GM12878 (cell line): ENCODE data around the gene PATJ. TPM values are rescaled to one million over a fixed set of nuclear protein-coding genes. Genes with fewer than 3 reads are reported as not detected.

Experiments
- EZH2 ChIP-seq: IDR thresholded peaks from 2 replicates; pipeline ENCODE4 v1.6.1; 2012; ENCODE audit warnings: low read depth, mild to moderate bottlenecking, control low read depth, inconsistent platforms, low read length, borderline replicate concordance; ENCODE audit not compliant: control insufficient read depth
- HCFC1 ChIP-seq: fragments of 150-350 bp; IDR thresholded peaks from 2 replicates; pipeline ENCODE4 v1.6.1; 2014; ENCODE audit warnings: low read length
- SMC3 ChIP-seq: IDR thresholded peaks from 2 replicates; pipeline ENCODE4 v1.6.1; 2011; ENCODE audit warnings: low read length, improper control_type of control experiment, borderline replicate concordance
- YY1 ChIP-seq: IDR thresholded peaks from 2 replicates; pipeline ENCODE4 v1.6.1; 2011; ENCODE audit warnings: low read depth, mild to moderate bottlenecking, low read length
- polyA plus RNA-seq, 11 experiments: library from polyadenylated mRNA; depleted of rRNA in 4 of 11; unstranded in 6 of 11; stranded (reverse) in 5 of 11; fragments of >200 nt; fragmentation: Nextera tagmentation in 4 of 11; fragmentation: Illumina TruSeq in 1 of 11; extraction: Ambion mirVana in 4 of 11; extraction: Trizol in 1 of 11; gene quantifications; 1 replicate in 1 of 11; 2 replicates in 10 of 11; pipeline versions ENCODE4 v1.2.1 to v1.2.3, GENCODE V29; 2011 to 2016; ENCODE audit warnings: inconsistent platforms in 2 of 11, missing spikeins in 2 of 11, low read depth in 1 of 11
- total RNA-seq, 4 experiments: library from RNA; depleted of rRNA in 3 of 4; stranded (reverse); fragments of >200 nt in 3 of 4; fragmentation: Illumina TruSeq in 1 of 4; extraction: Trizol in 1 of 4; gene quantifications; 2 replicates each; pipeline versions ENCODE4 v1.2.1 to v1.2.3, GENCODE V29; 2013 to 2021
- TF ChIP-seq, protein P1 (sequence below): IDR thresholded peaks from 2 replicates; pipeline ENCODE4 v1.6.1; 2012; ENCODE audit warnings: low read depth, low read length, improper control_type of control experiment
- TF ChIP-seq, protein P2 (sequence below): fragments of 450-650 bp; IDR thresholded peaks from 2 replicates; pipeline ENCODE4 v1.6.1; 2017; ENCODE audit warnings: mild to moderate bottlenecking, moderate library complexity

The PATJ gene
- total and polyA plus RNA-seq, 10 of the 15 experiments (the other 5 are each of a cell fraction or from before 2014, with no cell fraction given), result 2.8 to 13.9 (median 6.9) TPM

DNA sequence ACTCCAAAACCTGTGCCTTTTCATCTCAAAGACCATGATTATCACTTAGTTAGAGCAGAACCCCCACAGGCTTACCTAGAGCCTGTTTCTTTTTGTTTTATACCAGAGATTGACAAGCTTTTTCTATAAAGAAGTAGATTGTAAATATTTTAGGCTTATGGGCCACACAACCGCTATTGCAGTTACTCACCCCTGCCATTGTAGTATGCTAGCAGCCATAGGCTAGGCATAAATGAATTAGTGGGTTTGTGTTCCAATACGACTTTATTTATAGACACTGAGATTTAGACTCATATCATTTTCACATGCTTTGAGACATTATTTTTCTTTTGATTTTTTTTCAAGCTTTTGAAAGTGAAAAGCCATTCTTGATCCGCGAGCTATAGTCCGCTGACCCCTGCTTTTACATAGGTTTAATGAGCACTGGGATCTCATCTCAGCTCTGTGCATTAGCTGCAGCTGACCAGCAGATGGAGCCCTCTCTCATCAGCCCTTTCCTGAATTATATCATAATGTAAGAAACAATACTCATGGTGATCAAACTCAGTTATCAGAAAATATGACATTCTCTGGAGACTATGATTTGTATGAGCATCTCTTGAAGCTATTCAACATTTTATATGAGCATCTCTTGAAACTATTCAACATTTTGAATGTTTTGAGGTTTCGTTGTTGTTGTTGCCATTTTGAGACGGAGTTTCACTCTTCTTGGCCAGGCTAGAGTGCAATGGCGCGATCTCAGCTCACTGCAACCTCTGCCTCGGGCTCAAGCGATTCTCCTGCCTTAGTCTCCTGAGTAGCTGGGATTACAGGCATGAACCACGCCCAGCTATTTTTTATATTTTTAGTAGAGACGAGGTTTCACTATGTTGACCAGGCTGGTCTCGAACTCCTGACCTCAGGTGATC lies 340.4 kb downstream of the PATJ start (continued):
- peak; percentile 75; the same call in 1 of the 2 replicates for TF ChIP-seq SMC3
- TF ChIP-seq, protein P1, sequence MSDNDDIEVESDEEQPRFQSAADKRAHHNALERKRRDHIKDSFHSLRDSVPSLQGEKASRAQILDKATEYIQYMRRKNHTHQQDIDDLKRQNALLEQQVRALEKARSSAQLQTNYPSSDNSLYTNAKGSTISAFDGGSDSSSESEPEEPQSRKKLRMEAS, result no peak
- TF ChIP-seq EZH2, result no peak
- TF ChIP-seq YY1, result peak; percentile 45; the same call in 1 of the 2 replicates
- TF ChIP-seq HCFC1, result no peak
- TF ChIP-seq, protein P2, sequence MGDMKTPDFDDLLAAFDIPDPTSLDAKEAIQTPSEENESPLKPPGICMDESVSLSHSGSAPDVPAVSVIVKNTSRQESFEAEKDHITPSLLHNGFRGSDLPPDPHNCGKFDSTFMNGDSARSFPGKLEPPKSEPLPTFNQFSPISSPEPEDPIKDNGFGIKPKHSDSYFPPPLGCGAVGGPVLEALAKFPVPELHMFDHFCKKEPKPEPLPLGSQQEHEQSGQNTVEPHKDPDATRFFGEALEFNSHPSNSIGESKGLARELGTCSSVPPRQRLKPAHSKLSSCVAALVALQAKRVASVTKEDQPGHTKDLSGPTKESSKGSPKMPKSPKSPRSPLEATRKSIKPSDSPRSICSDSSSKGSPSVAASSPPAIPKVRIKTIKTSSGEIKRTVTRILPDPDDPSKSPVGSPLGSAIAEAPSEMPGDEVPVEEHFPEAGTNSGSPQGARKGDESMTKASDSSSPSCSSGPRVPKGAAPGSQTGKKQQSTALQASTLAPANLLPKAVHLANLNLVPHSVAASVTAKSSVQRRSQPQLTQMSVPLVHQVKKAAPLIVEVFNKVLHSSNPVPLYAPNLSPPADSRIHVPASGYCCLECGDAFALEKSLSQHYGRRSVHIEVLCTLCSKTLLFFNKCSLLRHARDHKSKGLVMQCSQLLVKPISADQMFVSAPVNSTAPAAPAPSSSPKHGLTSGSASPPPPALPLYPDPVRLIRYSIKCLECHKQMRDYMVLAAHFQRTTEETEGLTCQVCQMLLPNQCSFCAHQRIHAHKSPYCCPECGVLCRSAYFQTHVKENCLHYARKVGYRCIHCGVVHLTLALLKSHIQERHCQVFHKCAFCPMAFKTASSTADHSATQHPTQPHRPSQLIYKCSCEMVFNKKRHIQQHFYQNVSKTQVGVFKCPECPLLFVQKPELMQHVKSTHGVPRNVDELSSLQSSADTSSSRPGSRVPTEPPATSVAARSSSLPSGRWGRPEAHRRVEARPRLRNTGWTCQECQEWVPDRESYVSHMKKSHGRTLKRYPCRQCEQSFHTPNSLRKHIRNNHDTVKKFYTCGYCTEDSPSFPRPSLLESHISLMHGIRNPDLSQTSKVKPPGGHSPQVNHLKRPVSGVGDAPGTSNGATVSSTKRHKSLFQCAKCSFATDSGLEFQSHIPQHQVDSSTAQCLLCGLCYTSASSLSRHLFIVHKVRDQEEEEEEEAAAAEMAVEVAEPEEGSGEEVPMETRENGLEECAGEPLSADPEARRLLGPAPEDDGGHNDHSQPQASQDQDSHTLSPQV, result no peak
- TF ChIP-seq, all 136 proteins: peak for 4
